ENCODE data around the gene SLC25A21.
"Not testable (repeated sequence)": the region's sequence is repeated elsewhere in the genome, so short reads cannot be mapped to it uniquely, and the experiment has no call there.

Gene SLC25A21

DNA sequence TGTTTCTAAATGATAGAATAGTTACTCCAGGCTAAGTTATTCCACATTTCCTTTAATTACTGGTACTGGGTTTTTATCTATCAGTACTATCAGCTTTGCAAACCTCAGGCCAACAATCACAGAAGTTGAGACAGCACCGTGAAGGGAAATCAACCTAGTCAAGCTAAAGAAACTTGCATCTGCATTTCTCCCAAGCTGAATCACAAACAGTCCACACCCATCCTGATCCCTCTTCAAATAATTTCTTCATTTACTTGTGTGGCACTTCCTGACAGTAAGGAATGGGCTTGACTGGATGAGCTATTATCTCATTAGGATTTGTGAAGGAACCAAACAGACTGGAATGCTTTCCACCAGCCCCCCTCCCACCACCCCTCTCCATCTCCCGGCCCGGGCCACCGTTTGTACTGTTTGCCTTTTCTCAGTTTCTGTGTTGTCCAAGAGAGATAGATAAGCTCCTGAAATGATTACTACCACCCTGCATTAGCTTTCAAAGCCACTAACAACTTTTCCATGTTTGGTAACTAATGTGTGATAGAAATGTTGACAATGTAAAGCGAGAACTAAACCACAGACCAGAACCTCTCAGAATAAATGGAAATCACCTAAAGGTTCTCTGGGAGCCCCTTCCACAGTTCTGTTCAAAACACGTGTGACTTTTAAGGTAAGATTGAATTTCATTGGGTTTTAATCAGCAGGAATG is 236.3 kb downstream of the SLC25A21 start:
- FAIRE-seq: no peak

DNA sequence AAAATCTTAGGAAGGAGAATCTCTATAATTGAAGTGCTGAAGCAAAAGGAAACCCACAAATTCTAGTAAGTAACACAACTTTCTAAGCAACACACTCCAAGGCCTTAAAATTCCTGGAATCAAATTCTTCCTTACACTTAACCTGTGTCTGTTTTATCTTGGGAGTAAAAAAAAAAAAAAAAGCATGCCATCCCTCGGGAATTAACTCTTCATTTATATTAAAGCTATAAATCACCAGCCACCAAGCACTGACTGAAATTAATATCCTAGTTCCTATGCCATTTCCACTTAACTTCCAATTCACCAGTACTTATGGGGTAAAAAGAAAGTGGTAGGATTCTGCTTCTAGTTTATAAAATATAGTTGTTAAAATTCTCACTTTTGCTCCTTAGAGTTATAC is 238.1 kb downstream of the SLC25A21 start:
- FAIRE-seq: no peak

DNA sequence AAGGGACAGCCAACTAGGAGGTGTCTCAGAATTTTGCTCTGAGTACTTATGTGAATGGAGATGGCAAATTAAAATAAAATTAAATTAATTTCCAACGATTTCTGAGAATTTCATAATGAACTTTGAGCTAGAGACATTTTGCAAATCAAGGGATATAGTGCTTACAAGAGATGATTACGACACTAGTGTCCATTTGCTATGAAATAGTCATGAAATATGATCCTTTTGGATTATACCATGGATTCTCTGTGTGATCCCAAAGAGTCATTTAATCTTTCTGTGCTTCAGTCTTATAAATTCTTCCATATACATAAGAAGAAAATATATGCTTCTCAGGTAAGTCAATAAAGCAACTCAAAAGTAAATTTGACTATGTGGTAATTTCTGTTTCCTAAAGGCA is 240.6 kb downstream of the SLC25A21 start:
- no peak for FAIRE-seq

DNA sequence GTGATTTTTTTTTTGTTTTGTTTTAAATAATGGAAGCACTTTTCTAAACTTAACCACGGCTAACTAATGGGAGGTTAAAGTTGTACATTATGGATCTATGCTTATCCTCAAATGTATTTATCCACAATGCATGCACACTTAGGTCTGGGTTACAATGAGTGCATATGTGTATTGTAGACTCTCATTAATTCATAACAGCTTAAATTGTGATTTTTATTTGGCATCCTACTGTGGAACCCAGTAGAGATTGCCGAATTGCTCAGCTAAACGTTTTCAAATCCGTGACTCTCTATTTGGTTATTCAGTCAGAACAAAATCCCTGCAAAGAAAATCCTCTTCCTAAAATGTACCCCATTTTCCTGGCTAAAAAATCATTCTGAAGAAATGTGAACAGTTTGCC is 244.0 kb downstream of the SLC25A21 start:
- FAIRE-seq: no peak

DNA sequence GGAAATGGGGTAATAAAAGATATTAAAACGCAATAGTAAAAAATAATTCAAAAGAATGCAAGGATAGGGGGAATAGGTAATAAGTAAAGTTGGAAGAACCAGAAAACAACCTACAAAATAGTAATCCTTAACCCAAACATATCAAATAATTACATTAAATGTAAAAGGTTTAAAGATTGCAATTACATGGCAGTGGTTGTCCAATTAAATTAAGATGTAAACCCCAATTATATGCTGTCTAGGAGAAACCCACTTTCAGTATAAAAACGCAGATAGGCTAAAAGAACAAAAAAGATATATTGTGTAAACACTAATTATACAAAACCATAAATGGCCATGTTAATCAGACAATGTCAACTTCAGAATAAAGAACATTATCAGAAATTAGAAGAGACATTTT is 247.3 kb downstream of the SLC25A21 start:
- no peak for FAIRE-seq

DNA sequence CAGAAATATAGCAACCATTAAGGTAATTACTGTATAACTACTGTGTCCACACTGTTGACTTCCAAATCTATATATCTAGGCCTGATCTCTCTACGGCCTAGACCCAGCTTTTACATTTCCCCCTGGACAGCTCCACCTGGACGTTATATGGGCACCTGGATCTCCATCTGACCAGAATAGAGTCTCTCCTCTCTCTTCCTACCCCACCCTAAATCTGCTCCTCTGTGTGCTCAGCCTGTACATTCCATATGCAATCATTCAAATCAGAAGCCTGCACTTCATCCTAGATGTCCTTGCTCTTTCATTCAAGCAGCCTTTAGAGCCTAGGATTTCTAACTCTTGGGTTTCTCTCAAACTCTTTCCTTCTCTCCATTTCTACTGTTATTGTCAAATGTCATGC is 255.7 kb downstream of the SLC25A21 start:
- FAIRE-seq: no peak

DNA sequence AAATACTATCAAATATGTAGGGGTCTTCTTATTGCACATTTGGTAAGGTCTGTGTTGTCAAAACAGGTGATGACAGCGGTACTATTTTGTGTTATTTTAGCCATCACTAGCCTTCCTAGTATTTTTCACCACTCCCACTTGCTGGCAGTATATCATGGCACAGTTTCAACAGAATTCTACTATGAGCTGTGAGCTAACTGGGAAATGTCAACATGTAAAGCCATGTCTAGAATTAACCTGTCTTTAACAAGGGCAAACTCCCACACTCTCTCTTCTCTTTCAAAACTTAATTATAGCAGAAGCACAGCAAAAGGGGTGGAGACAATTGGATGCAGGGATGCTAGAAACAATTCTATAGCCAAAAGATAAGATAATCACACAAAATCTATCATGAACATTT is 257.3 kb downstream of the SLC25A21 start:
- FAIRE-seq: no peak

DNA sequence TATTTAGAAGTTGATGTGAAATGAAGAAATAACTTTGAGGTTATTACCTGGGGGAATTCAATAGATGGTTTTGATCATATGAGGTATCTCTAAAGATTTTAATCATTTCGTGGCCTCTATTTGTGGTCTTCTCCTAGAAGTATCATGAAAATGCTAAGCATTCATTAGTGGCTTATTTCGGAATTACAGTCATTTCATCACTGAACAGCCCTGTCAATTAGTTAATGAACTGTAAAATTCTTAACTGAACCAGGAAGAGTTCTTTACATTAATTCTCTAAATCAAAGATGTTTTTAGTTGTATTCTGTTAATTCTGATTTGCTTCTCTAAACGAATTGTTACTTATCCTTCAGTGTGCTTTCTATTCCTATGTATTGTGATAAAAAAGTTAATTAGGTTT is 261.8 kb downstream of the SLC25A21 start:
- no peak for FAIRE-seq

DNA sequence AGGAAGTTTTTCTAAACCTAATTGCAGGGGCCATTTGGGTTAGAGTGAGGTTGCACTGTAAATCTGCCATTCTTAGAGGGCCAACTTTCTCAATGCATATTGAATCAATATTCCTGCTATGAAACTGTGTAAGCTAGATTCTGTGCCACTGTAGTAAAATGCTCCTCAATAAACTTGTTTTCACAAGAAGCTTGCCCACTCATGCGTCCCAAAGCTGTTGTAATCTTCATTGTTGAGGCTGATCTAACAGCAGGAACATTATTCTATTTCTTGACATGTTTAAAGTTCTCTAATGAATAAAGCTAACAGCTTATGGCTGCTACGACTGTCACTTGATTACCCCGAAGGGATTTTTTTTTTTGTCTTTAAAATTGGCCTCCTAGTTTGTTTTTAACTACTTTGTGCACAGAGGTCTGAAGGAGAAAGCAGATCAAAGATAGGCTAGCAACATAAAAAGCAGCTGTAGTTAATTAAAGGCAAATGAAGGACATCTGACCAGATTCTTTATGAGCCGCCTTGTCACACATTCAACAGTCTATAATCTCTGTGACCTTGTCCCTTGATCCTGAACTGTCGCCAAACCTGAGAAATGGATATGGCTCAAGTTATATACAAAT is 267.0 kb downstream of the SLC25A21 start:
- no peak for FAIRE-seq

DNA sequence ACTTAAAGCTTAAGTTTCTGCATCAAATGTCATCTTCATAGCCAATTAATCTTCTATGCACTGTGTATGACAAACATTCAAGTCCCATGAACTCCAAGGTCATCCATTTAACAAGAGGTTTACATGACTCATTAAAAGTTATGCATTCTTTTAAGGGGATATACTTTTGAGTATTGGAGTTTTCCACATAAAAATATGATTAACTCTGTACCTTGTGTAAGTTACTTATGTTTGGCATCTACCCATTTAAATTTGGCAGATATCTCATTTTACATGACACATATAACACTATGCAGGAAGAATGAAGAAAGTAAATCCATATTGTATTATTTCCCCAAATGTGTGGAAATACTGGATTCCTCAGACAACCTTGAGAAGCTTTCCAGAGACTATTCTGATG is 270.5 kb downstream of the SLC25A21 start:
- FAIRE-seq: no peak

DNA sequence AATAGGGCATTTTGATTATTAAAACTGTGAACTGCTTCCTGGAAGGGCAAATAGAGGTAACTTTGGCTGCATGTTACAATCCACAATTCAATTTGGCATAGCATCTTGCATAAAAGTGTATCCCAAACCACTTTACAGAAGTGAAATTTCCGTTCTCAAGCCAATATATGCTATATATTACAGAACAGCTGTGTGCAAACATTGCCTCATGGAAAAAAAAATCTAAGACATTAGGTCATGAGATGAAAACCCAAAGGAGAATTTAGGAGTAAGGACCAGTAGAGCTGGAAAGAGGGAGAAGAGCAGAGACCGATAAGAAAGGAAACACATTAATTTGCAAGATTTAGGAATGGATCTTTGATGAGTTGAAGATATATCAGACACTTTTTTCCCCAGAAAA is 271.6 kb downstream of the SLC25A21 start:
- no peak for FAIRE-seq

DNA sequence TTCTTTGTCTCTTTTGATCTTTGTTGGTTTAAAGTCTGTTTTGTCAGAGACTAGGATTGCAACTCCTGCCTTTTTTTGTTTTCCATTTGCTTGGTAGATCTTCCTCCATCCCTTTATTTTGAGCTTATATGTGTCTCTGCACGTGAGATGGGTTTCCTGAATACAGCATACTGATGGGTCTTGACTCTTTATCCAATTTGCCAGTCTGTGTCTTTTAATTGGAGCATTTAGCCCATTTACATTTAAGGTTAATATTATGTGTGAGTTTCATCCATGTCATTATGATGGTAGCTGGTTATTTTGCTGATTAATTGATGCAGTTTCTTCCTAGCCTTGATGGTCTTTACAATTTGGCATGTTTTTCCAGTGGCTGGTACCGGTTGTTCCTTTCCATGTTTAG is 276.1 kb downstream of the SLC25A21 start:
- FAIRE-seq: not testable (repeated sequence)

DNA sequence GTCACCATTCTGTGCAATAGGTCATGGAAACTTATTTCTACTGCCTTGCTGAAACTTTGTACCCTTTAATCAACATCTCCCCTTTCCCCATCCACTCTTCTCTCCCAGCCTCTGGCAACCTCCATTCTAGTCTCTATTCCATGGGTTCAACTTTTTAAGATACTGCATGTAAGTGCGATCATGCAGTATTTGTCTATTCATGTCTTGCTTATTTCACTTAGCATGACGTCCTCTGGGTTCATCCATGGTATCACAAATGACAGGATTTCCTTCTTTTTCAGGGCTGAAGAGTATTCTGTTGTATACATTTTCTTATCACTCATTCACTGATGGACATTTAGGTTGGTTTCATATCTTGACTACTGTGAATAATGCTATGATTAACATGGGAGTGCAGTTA is 288.4 kb downstream of the SLC25A21 start:
- no peak for FAIRE-seq

DNA sequence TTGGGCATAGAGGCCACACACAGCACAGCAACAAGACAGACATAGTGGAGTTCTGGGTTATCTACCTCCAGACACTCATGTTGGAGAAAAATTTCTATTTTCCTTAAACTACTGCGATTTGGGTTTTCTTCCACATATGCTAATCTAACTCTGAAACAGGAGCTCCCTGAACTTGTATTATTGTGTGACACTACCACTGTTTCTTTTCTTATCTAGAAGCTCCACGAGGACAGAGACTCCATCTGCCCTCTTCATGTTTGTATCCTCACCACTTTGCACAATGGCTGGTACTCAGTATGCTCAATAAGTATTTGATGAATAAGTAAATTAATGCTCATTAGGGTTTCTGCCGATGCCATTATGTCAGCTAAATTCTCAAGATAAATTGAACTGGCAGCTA is 292.1 kb downstream of the SLC25A21 start:
- FAIRE-seq: no peak

DNA sequence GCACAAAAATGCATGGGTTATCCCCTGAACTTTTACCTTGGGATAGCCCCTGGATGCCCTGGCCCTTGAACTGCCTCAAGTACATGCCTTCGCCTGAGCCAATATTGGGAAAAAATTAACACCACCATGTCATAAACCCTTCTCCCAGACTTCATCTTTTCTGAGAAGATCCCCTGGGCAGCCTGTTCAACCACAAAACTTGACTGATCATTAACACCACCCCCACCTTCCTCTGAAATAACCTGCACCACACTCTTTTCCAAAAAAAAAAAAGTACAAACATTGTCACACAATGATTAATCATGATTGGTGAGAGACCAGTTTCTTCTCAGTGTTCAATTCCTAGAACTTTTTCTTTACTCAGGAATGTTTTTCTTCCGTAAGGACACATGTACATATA is 292.8 kb downstream of the SLC25A21 start:
- no peak for FAIRE-seq

DNA sequence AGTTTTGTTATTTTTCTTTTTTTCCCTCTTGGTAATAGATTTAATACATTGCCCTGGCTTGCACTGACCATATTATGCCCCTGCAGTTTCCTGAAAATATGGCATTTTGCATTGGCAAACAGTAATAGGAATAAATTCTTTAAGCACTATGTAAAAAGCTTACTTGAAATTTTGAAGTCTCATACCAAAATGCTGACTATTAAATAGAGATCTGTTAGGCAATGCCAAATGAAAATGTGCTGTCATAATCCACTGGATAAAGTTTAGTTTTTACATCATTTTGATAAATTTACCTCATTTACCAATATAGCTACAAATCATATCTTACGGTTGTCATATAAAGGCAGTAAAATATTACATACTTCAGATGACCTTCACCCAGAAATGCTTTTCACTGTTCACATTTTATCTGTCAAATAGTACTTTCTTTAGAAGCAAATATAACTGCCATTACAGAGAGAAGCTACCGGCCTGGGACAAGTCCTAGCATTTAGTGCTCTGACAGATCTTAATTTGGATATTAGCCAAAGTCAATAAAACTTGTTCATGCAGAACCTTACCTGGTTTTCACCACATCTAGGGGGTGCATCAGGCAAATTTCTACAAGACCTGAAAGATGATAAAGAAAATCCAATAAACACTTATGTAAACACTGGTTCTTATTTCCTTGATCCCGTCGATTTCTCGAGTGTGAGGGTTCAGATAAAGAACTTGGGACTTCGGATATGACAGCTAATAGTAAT is 297.8 kb downstream of the SLC25A21 start:
- FAIRE-seq: no peak

DNA sequence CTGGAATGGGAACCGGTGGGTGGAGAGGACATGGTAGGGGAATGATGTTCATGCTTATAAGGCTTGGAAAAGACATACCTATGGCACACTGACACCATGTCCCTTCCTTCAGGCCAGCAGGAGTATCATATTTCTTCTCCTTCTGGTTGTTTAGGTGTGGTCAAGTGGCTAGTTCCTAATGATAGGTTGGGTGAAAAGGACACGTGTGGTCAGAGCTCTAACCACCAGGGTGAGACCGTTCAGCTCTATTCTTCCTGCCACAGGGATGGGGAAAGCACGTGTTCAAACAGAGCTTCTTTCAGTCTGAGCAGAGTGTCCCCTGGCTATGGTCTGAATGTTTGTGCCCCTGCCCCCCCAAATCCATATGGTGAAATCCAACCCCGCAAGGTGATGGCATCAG is 301.6 kb downstream of the SLC25A21 start:
- FAIRE-seq: no peak

DNA sequence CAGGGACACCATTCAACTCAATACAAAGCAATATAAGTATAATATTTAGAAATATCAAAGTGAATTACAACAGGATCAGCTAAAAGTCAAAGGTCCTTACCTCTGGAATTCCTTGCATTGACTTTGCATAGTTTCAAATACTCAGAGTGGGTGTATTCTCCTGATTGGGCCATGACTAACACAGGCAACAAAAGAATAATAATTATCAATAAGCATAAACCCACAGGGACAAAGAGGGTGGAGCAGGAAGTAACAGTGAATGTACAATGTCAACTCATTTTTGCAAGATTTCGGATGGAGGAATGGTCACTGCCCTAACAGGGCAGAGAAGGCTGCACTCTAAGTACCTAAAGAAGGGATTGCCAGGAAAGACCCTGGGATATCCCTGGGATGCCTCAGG is 303.3 kb downstream of the SLC25A21 start:
- no peak for FAIRE-seq

DNA sequence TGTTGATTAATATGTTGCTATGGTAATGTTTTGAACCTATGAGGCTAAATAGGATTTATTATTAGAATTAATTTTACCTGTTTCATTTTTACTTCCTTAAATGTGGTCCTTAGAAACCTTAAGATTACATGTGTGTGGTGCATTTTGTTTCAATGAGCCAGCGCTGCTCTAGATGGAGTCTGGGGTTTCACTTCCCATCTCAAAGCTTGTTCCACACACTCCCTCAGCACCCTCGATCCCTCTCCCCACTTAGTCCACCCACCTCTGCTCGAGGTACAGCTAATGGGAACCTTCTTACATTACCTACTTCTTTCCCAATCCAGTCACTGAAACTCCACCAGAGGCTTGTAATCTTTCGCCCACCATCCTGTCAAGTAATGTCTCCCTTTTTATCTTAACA is 305.5 kb downstream of the SLC25A21 start:
- FAIRE-seq: no peak

DNA sequence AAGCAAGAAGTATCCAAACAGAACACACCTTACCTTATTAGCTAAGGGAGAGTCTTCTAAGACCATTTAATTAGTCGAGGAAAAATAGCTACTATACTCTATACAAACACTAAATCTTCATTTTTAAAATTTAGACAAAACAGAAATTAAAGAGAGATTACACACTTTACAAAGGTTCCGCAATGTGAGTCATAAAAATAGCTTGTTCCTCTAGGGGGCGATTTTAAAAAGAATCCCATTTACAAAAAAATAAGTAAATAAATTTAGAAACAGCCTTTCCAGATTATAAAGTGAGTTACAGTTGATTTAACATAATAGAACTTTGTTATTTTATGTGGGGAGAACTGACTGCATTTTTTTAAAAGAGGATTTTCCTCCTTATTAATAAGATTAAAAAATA is 309.1 kb downstream of the SLC25A21 start:
- FAIRE-seq: no peak

DNA sequence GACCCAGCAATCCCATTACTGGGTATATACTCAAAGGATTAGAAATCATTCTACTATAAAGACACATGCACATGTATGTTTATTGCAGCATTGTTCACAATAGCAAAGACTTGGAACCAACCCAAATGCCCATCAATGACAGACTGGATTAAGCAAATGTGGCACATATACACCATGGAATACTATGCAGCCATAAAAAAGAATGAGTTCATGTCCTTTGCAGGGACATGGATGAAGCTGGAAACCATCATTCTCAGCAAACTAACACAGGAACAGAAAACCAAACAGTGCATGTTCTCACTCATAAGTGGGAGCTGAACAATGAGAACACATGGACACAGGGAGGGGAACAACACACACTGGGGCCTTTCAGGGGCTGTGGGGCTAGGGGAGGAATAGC is 310.2 kb downstream of the SLC25A21 start:
- not testable (repeated sequence) for FAIRE-seq

DNA sequence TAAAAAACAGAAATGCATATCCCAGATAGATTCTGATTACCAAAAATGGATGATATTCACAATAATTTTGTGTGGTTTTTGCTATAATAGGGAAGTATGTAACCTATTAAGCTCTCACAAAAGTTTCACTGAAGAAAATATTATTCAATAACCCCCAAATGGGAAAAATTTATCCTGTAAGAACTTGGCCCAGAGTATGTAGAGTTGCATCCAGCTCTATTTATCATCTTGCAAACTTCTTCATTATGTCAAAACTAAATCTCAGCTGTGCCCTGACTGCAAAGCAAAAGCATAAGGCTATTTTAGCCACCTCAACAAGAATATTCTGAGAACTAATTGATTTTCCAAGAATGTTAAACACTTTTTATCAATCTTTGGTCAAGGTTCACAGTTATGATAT is 311.6 kb downstream of the SLC25A21 start:
- FAIRE-seq: no peak

DNA sequence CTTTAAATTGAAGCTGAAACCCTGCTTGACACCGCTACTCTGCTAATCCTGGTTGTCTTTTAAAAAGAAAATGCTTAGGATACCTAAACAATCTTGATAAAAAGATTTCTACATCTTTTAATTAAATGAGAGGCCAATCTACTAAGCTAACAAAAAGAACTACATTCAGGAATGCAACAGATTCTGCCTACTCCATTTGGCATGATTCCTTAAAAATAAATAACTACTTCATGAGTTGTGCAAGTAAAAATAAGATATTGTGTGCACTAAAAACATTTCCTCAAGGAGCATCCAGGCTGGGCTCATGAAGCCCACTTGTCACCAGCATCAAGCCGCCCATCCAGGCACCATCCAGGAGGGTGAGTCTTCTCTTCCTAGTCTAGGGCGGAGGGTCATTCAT is 313.3 kb downstream of the SLC25A21 start:
- no peak for FAIRE-seq

DNA sequence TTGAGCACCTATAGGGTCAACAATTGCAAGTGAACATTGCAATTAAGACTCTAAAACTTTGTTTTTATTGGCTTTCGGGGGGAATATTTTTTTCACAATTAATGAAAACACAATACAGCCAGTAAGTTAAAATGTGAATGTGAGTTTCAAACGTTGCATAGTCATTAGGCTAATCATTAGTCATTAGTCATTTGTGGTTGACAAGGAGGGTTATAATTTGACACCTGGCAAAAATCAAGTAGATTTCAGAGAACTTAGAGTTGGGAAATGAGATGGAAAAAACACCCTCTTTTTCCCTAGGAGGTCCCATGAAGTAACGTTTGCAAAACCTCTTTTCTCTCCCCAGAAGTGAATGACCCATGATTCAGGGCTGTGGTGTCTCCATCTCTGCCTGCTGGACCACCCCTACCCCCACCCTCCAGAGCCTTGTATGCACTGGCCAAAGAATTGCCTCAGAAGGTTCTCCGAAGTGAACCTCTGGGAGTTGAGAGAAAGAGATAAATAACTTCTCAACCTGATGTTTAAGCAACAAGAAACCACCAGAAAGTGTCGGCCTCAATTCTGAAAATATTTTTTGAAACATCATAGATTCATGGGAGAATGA is 314.5 kb downstream of the SLC25A21 start:
- FAIRE-seq: no peak

Measured in islet of Langerhans (tissue), 1 donor.